Measurements from ENCODE around the gene BRMS1.

BRMS1 gene

DNA sequence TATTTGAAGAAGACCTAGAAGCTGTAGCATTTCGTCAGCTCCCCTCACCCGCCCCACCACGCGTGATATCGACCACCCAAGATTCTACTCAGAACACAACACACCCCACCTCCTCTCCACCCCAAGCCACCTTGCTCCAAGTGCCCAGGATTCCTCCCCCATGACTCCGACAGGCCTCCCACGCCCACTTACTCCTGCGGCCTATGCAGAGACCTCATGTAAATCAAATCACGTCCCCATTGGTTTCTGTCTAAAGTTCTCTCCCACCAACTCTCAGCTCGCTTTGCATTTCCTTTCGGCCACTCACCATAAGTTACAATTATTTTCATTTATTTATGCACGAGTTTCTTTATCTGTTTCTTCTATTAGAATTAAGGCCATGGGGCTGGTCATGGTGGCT is 42.2 kb downstream of the BRMS1 start:
- no peak for DNase-seq

DNA sequence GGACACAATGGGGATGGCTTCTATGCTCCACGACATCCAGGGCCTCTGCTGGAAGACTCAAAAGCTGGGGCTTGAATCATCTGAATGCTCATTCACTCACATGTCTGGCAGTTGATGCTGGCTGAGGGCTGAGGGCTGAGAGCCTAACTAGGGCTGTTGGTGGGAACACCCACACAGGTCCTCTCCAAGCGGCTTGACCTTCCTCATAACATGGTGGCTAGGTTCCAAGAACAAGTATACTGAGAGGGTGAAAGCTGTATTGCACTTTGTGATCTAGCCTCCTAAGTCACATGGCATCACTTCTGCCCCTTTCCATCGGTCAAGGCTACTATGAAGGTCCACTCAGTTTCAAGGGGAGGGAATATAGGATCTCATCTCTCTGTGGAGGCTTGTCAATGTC is 45.7 kb downstream of the BRMS1 start:
- DNase-seq, result no peak

DNA sequence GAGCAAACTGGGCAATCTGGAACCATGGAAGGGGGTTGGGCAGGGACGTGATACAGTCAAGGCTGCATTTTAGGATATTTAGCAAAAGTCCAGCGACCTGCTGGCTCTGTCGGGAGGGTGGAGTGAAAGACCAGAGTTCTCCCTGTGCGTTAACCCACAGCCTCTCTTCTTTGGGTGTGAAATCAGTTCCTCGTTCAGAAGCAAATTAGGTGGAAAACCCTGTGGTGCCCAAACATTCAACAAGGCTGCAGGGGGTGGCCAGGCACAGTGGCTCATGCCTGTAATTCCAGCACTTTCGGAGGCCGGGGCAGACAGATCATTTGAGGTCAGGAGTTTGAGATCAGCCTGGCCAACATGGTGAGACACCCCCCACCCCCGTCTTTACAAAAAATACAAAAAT is 47.3 kb downstream of the BRMS1 start:
- DNase-seq, result no peak

DNA sequence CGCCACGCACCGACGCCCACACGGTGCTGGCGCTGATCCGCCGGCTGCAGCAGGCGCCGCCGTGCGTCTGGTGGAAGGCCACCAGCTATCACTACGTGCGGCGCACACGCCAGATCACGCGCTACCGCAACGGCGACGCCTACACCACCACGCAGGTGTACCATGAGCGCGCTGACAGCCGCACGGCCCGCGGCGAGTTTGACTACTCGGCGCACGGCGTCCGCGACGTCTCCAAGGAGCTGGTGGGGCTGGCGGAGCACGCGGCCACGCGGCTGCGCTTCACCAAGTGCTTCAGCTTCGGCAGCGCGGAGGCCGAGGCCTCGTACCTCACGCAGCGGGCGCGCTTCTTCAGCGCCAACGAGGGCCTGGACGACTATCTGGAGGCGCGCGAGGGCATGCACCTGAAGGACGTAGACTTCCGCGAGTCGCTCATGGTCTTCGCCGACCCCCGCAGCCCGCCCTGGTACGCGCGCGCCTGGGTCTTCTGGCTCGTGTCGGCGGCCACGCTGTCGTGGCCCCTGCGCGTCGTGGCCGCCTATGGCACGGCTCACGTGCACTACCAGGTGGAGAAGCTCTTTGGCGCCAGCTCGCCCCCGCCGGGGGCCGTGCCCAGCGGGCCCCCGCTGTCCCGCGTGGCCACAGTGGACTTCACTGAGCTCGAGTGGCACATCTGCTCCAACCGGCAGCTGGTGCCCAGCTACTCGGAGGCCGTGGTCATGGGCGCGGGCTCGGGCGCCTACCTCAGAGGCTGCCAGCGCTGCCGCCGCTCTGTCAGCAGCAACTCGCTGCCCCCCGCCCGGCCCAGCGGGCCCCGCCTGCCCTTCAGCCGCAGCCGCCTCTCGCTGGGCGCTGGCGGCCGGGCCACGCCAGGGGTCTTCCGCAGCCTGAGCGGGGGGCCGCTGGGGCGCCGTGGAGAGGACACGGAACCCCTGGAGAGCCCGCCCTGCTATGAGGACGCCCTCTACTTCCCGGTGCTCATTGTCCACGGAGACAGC is 50.0 kb downstream of the BRMS1 start:
- DNase-seq, result no peak

DNA sequence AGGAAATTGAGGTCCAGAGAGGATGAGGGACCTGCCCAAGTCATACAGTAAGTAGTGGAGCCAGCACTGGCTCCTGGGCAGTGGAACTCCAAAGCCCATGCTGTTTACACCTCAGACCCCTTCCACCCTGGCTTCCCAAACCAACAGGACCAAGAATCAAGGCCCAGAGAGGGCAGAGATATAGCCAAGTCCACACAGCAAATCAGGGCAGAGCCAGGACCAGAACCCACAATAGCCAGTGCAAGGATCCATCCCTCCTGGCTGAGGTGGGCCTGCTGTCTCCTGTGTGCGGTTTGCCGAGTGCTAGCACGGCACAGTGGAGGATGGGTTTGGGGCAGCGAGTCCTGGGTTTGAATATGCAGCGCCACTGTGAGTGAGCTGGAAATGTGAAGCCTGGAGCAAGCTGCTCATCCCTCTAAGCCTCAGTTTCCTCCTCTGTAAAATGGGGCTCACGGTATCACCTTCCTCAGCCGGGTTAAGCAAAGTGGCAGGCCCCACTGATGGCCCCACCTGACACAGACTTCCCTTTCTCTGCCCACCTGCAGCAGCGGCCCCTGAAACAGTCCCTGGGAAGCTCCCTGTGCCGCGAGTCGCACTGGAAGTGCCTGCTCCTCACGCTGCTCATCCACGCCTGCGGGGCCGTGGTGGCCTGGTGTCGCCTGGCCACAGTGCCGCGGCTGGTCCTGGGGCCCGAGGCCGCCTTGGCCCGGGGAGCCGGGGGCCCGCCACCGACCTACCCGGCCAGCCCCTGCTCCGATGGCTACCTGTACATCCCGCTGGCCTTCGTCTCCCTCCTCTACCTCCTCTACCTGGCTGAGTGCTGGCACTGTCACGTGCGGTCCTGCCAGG is 50.9 kb downstream of the BRMS1 start:
- no peak for DNase-seq

DNA sequence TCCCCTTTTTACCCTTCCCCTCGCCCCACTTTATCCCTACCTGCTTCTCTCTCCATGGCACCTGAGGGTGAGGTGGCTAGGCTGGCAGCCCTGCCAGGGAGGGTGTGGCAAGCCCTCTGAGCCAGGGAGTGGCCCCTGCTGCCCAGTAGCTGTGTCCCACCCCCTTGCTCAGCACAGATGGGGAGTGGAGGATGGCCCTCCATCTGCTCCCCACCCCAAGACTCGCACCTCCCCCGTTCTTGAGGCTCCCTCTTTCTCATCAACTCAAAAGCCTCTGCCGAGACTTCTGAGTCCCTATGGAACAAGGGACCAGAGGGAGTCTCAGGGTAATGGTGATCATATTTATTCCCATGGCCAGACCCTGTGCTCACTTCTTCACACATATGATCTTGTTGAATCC is 51.6 kb downstream of the BRMS1 start:
- no peak for DNase-seq

DNA sequence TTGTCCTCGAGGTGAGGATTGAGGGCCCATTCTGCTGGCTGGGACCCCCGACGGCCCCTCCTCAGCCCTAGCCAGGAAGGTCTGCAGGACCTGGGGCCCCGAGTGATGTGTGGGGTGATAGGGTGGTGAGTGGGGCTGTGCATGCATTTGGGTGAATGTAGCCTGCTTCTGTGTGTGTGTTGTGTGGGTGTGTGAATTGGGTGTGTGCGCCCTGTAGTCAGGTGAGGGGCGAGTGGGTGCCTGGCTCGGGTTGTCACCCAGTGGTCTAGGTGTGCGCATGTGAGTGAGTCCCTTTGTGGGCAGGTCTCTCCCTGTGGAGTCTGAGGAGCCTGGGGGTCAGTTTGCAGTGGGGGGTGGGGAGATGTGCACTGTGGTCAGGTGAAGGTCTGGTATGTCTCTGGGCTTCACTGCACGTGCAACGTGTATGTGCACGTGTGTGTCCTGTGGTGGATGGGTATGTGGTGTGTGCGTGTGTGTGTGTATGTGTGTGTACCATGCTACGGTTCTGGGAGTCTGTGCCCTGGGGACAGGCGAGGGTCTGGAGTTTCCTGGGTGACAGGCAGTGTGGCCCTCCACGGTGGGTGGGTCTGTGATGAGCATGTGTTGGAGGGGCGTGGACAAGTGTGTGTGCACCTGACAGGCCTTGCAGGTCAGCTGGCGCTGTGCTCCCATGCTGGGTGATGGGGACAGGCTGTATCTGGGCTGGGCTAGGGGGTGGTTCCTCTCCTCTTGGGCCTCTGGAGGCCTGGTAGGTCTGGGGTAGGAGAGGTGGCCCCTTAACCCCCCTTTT is 52.2 kb downstream of the BRMS1 start:
- peak in 1 of 2 experiments; percentile 26 for DNase-seq

DNA sequence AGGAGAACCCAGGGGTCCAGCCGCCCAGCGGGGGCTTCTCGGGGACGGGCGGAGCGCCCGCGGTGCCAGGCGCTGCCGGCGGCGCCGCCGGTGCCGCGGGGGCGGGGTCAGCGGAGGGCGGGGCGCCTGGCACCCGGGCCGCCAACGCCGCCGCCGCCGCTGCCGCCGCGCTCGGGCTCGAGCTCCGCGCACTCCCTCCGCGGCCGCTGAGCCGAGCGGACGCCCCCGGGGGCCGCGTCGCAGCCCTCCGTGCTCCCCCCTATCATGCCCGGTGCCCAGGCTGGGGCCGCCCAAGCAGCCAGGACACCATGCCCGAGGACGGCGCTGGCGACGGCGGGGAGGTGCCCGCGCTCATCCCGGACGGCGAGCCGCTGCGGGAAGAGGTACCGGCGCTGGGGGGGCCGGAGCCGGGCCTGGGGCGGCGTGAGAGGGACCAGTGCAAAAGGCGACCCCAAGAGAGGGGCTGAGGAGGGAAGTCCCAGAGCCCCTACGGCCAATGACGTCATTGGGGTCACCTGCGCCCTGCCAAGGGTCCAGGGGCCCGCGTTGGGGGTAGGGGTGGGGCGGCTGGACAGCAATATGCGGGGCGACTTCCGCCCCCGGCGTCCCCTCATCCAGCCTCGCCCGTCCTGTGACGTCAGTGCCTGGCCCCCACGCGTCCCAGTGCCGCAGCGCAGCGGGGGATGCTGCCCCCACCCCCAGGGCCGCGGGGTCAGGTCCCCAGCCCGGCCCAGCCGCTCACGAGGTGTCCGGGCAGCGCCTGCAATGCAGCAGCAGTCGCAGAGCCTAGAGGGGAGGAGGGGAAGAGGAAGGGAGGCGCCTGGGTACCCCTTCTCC is 53.0 kb downstream of the BRMS1 start, which contains the start of gene TMEM151A:
TSS of gene TMEM151A (plus strand) at position 189 of the 837 bp plus-strand sequence. CDS start at position 309, 120 bp downstream.
- DNase-seq, result peak in 1 of 2 experiments; percentile 58

DNA sequence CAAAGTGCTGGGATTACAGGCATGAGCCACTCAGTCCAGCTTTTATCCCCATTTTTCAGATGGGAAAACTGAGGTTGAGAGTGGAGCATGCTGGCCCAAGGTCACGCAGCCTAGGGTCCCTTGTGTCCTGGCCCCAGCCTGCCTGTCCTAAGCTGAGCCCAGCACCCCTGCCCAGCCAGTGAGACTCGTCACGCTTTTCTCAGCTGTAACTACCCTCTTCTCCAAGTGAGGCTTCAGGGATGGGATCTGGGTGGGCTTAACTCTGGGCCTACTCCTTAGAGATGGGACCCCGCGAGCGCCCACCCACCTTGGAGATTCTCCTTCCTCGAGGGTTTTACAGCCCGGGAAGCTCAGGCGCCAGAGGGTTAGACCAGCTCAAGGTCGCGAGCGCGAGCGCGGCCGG is 53.6 kb downstream of the BRMS1 start:
- DNase-seq, result no peak

DNA sequence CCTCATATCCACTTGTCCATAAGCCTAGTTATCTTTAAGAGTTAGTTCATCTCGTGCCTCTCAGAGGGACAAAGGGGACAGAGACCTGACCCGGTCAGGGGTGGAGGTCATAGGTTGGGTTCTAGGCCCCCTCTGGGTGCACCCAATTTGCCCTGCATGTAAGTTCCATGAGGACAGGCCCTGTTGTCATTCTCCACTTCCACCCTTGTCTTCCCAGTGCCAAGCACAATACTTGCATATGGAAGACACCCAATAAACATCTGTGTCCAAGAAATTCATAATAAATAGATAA is 54.6 kb downstream of the BRMS1 start:
- no peak for DNase-seq

DNA sequence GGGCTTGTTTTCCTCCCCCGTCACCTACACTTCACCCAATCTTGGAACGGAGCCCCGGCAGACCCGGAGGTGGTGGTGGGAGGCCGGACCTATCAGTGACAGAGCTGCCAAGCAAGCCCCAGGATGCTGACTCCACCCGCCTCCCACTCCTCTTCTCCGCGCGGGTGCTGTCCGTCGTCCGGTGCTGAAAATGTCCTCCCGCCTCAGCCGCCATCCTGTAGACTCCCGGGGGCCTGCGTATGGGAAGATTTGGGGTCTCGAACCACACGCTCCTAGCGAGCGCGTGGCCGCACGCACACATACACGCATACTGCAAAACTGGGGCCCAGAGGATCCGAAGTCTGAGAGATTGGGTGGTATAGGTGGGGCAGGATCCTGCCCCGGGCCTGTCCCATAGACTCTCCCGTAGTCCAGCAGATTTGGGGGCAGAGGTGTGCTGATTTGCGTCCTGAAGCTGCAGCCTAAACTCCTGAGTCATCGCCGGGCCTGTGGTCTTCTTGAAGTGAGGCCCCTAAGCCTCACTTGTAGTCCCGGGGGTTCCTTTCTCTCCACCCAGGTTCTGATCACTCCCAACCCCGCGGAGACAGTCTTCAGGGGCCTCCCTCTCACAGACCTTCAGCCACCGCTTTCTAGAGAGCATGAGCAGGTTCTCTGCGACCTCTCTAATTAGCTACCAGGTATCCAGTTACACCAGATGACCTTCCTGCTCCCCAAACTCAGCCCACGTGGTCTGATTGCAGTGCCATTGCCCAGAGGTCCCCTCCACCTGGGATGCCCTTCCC is 55.2 kb downstream of the BRMS1 start:
- no peak for DNase-seq

DNA sequence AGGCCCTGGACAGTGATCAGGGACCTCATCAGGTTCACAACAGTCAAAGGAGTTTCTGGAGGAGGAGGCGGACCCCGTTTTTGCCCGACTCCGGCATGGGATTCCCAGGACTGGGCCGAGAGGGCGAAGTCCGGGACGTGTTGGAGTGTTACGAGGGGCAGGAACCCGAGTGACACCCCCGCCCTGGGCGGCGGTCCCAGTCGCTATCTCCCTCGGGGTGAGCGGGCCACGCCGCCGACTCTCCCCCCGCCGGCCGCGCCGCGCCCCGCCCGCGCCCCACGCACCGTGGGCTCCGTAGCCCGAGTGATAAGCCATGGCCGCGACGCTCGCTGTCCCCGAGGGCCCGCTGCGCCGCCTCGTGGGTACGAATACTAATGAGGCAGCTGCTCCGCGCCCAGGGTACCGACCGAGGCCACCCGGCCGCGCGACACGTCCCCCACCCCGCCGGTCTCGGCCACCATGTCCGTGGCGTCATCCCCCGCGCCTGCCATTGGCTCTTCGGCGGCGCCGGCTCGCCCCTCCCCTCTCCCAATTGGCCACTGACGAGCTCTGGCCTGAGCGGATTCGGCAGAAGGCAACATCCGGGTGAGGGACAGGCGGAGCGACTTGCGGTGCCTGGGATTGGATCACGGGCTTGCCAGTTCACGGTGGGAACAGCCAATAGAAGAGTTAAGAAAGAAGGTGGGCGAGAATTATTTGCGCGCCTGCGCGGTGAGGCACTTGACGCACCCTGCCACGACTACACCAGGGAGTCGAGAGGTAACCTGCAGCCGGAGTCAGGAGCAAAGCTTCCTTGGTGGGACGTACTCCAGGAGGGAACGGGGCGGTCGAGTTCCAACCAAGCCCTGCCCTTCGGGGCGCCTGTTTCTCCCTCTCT is 56.0 kb downstream of the BRMS1 start, which contains the start of gene YIF1A:
TSS of gene YIF1A (minus strand) at position 473 of the 877 bp plus-strand sequence. CDS start at position 315, 158 bp downstream.
- peak; percentile 99 to 100 for DNase-seq

DNA sequence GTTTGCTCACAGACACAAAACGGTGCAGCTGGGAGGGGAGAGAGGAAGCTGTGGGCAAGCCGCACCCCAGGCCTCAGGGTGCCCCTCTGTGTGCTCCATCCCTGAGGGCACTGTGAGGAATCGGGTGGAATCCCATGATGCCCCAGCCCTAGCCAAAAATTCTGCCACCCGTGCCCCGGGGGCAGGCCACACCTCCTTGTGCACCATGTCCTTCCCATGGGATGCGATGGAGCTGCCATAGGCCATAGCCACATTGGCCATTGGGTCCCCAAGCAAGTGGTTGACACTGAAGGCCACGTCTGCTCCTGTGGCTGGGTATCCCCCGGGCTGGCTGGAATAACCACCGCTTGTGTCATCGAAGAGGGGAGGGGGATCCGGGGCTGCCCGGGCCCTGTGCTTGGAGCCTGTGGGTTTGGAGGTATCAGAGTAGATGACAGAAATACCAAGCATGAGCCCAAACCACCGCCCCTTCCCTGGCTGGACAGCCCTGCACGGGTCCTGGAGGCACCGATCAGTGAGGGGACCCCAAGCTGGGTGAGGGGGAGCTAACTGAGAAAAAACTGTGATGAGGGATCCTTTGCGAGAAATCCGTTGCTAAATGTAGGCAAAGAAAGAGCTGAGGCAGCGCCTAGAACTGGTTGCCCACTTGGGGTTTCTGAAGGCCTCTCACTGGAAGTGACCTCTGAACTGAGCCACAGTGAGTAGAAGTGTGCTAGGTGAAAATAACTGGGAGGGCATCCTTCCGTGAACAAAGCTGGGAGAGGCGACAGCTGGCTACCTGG is 56.8 kb downstream of the BRMS1 start:
- peak in 1 of 2 experiments; percentile 35 for DNase-seq

All from NCI-H526 (cell line).